GM19351 (cell line): ENCODE measurements around the gene C10orf53.

ENCODE experiments used
- ATAC-seq: cut with Tn5 transposase; IDR thresholded peaks from one replicate; pipeline ENCODE4 v1.9.1; 2021; ENCODE audit warnings: mild to moderate bottlenecking, moderate library complexity; ENCODE audit not compliant: unreplicated experiment

Gene C10orf53

DNA sequence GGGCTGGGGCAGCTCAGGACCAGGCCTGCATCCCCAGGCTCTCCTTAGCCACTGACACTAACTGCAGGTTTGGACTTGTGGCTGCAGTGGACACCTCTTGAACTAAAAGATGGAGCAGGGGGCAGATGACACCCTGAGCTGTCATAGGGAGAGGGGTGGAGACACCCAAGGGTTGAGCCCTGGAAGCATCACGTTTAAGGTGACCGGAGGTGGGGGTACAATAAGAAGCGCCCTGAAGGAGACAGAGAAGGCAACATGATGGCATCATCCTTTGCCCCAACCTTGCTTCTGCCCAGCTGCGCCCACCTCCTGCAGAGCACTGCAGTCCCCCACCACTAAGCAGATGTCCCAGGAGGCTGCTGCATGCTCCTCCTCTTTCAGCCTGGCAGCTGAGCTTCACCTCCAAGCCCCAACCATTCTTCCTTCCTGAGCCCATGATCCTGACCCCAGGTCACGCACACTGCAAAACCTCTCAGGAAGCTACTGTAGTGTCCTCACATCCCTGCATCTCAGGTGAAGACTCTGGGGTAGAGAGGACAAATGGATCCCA, 57.2 kb downstream of the C10orf53 start:
- no peak for ATAC-seq

DNA sequence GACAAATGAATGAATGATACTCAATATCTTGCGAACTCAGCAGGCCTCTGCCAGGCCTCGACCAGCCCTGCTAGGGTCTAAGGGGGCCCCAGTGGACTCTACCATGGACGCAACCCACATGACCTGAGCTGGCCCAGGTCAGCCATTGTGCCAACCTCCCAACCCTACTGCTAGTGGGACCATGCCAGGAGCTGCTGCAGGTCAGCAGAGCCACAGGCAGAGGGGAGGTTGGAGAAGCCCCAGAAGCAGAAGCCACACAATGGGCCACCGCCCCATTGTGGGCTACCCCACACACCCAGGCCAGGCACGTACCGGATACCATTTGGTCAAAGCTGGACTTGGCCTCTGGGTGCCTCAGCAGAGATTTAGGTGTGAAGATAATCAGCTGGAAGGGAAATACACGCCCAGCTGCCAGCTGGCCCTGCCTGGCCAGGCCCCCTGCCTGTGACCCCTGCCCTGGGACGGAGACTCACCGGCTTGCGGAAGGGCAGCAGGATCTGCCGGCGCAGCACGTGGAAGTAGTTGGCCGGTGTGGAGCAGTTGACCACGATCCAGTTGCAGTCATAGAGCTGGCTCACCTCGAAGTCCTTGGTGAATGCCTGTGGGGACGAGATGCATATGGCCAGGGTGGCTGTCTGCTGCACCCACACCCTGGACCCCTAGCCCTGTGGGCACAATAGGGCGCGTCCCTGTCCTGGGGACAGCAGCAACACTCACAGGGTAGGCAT, 58.2 kb downstream of the C10orf53 start:
- ATAC-seq: no peak

DNA sequence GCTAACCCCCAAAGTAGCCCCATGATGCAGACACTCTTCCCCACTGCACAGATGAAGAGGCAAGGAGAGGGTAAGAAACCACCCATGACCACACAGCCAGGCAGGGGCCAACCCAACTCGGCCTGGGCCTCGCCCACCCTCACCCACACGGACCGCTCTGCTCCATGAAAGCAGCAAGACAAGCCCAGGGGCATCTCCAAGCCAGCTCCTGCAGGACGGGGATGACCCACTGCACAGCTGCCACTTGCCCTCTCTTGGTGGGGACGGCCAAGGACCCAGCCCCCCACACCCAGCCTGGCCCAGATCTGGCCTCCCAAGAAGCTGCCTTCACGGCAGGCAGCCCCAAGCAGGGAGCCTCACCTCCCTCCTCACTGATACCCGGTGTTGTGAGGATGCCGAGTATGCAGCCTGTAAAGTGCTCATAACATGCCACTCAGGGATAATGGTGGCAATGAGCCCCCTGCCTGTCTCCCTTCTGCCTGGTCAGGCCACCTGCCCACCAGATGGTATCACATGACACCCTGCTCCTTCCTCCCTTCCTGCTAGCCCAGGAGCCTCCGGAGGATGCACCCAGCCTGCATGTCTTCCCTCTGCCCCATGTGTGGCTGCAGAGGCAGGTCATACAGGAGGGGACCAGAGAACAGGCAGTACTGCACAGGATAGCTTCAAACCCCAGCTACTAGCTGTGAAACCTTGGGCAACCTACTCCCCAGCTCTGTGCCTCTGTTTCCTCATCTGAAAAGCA, 59.3 kb downstream of the C10orf53 start:
- ATAC-seq: no peak

DNA sequence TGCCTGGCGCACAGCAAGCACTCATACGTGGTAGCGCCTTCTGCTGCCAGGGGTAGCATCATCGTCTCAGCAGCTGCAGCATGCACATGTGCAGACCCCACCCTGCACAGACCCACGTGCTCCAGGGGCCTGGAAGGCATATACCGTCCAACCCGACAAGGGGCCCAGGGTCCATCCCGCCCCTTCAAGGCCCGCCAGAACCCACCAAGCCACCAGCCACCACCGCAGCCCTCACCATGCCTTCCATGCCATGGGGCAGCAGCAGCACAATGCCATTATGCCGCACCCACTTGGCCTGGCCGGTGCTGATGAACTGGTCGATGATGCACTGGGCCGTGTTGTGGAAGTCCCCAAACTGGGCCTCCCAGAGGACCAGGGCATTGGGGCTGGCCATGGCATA, 60.0 kb downstream of the C10orf53 start:
- no peak for ATAC-seq

DNA sequence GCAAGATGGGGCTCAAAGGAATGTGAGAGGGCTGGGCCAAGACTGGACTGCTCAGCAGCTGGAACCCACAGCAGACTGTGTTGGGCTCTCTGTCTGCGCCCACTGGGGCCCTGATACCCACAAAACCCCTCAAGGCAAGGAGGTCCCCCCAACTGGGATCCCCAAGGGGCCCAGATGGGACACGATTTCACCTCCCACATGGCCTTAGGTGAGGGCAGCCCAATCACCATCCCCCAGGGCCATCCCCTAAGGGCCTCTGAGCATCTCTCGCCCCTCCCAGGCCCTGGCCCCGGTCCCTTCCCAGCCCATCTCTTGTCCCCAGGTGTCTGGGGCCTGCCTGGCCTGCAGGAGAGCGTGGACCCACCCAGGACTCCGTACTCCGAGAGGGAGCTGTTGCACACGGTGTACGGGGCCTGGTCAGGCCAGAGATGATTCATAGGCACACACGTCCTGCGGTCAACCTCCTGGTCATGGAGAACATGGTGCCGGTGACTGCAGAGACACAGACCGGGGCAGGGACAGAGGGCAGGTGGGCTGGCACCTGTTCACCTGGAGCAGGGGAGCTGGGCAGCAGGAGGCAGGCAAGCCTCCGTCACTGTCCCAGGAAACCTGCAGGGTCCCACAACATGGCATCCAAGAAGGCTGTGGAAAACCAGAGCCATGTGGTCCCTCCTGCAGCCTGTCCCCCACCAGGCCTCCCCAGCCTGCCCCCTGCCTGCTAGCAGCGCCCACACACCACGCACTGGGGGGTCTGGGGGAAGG, 61.1 kb downstream of the C10orf53 start:
- ATAC-seq: no peak

DNA sequence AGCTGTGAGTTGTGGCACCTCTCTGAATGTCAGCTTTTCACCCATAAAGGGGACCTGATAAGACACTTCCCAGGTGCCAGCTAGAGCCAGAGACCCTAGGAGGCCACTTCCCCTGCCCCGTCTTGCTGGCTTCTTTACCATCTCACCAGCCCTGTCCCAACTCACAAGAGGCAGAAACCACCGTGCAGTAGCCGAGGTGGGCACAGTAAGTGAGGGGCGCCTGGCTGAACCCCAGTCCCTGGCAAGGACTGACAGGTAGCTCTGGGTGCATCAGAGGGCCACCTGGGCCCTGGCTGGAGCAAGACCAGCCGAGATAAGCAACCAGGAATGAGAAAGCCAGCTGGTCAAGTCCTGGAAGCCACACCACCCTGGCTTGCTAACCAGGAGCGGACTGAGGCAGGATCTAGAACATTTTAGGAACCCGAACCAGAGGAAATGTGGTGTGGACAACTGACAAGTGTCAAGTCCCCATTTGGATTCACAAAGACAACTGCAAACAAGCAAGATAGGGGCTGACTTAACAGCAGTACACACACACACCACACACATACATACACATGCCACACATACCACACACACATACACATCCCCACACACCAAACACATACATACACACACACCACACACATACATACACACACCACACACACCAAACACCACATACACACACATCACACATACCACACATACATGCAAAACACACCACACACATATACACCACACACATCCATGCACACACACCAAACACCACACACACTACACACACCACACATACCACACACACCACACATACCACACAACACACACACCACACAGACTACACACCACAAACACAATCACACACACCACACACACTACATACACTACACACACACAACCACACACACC, 61.9 kb downstream of the C10orf53 start:
- no peak for ATAC-seq

DNA sequence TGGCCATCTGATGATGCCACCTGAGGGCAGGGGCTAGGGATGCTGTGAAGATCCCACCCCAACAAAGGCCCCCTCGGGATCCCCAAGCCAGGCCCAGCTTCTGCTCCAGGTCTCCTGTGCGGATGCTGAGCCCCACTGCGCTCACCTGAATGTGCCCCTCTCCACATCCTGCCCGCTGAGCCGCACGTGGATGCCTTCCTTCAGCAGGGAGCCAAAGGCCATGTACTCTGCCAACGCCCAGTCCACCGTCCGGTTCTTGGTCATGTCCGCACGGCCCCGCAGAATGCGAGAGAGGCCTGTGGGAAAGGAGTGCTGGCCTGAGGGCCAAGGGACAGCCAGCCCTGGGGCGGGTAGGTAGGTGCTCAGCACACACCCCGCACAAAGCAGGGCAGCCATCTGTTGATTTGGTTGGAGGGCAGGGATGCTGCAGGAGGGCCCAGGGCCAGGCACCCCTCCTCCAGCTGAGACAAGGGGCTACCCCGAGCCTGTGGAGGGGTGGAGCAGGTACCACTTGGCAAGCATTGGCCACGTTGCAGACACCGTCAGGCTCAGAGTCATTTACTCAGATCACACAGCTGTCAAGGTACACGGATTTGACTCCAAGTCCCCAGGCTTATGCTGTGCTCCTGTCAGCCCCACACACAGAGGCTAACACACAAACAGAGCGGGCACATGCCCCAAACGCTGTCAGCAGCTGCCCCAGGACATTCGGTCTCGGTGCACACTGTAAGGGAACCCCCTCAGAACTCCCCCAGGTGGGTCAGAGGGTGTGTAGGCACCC, 63.4 kb downstream of the C10orf53 start:
- ATAC-seq: no peak

DNA sequence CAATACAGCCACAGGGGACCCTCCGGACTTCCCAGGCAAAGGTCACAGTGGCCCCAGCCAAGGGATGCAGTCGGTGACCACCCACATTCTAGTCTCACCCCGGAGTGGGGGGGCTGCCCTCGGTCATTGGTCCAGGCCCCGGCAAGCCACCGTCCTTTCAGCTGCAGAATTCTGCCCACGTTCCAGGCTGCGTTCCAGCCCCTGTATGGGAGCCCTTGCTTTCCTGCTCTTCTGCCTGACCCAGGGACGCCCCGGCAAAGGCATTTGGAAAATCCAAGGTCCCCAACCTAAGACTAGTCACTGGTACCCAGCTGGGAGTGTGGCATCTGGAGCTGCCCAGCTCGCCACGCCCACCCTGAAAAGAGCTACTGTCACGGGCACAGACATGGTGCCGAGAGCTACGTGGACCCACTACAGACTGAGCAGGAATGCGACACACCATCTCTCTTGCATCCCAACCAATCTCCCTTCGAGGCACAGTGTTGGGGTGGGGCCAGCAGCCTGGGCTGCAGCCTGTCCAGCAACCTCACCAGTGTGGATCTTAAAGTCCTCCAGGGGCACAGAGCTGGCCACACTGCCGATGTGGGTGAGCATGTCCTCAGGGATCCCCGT, 64.1 kb downstream of the C10orf53 start:
- ATAC-seq: no peak

DNA sequence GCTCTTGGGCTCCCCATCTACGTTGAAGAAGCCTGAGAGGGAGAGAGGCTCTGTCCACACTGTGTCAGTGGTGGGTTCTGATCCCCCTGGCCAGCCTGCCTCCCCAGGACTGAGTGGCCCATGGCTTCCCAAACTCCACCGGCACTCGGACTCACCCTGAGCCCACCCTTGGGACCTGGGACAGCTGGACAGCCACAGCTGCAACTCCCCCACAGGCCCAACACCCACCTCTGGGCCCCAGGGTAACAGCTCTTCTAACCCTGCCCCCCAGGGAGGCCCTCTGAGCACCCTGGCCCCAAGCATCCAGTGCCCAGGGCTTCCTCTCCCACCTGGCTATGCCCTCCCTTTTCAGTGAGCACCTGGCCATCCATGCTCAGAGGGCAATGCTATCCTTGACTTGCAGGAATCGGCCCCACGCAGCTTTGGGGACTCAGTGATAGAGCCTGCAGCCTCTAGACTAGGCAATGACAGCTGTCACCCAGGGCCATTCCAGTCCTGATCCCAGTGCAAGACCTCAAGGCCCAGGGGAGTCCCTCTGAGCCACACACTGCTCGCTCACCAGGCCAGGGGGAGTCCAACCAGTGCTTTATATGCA, 64.7 kb downstream of the C10orf53 start:
- ATAC-seq: no peak

DNA sequence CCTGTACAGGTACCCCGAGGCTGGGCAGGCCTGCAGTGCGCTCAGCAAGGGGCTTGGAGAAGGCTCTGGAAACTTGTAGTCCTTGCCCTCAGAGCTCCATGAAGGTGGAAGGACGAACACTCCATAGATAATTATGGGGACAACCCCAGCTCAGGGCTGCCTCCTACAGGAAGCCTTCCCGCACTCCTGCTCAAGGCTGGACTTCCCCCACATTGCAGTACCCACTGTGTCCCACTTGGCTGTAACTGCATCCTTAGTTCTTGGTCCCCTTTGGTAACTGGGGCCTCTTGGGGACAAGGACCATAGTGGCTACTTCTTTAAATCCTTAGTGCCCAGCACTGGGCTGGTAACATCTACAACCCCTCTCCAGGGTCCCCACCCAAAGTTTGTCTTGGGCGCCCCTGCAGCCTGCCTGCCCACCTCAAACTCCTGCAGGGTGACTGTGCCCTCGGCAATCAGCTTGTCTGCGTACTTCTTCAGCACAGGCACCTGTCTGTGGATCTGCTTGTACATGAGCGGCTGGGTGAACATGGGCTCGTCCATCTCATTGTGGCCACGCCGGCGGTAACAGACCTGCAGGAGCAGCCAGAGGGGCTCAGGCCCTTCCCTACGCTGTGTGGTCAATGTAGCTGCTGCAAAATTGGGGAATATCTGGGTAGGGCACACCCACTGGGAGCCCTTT, 65.6 kb downstream of the C10orf53 start:
- ATAC-seq: no peak

DNA sequence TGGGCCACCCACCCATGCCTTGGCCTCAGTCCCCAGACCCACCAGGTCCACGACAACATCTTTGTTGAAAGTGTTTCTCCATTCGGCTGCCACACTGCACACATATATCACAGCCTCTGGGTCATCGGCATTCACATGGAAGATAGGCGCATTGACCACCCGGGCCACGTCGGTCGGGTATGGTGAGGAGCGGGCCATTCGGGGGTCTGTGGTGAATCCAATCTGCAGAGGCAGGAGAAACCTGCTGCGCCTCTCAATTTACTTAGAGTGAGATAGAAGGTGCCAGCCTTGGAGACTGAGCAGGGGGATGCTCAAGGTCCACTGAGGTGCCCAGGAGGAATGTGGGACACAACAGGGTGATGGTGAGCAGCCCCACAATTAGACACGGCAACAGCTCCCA, 66.3 kb downstream of the C10orf53 start:
- no peak for ATAC-seq

DNA sequence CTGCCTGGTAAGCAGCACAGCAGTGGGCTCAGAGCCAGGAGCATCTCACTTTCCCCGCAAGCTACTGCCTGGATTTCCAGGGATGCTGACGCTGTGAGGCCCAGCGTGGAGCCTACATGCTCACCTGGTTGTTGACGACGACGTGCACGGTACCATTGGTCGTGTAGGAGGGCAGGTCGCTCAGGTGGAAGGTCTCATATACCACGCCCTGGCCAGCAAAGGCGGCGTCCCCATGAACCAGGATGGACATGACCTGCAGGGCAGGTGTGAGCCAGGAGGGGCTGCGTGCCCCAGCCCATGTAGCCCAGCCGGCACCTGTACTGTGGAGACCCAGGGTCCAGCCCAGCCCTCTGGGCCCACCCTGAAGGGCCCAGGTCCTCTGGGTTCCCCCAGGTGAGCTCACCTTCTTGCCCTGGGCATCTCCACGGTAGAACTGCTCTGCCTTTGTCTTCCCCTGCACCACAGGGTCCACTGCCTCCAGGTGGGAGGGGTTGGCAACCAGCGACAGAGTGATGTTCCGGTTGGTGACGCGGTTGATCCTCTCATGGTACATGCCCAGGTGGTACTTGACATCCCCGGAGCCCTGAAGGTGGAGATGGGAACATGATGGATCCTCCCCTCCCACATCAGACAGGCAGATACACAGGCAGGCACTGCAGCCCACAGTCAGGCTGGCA, 67.3 kb downstream of the C10orf53 start:
- ATAC-seq: no peak
